Motor neuron (in vitro differentiated cells): Measurements from ENCODE around the gene FHDC1. TPM values are rescaled to one million over a fixed set of nuclear protein-coding genes. Genes with fewer than 3 reads are reported as not detected.

ENCODE experiments used
- ATAC-seq, 8 experiments: fragments of 200-7000 bp; cut with Tn5 transposase; replicated peaks in 6 of 8; 2 replicates each; pipeline ENCODE4 v1.8.0; 2021; ENCODE audit warnings: mild to moderate bottlenecking in 8 of 8, moderate library complexity in 8 of 8
- H3K27ac ChIP-seq, 2 donors: fragments of 250-450 bp; sonication (Bioruptor Pico); 2 replicates each; pipeline ENCODE4 v1.9.0; 2021; ENCODE audit warnings: antibody characterized with exemption in 2 of 2, mild to moderate bottlenecking in 2 of 2, moderate library complexity in 1 of 2
- H3K4me1 ChIP-seq, 2 donors: fragments of 250-450 bp; sonication (Bioruptor Pico); replicated peaks in 1 of 2; 2 replicates each; pipeline ENCODE4 v1.6.1; 2021; ENCODE audit warnings: antibody characterized with exemption in 2 of 2, mild to moderate bottlenecking in 2 of 2, moderate library complexity in 1 of 2
- H3K4me3 ChIP-seq, 5 donors: fragments of 250-450 bp; sonication (Bioruptor Pico); 2 replicates each; pipeline ENCODE4 v1.9.0; 2021; ENCODE audit warnings: antibody characterized with exemption in 5 of 5, mild to moderate bottlenecking in 5 of 5, moderate library complexity in 4 of 5
- WGBS, 10 experiments: fragments of 450-650 bp; shearing (Covaris generic); methylation state at CpG; one replicate each; pipeline ENCODE4 v1.0.0; 2022; 5-methylcytosine and 5-hydroxymethylcytosine counted together
- in situ Hi-C, 9 experiments: fragments of 400-800 bp; cut with MboI; loops; one replicate each; pipeline ENCODE4 v1.15.0; 2021; ENCODE audit warnings: low sequenced_read_pairs in 9 of 9, low pct_unique_long_range_greater_than_20kb in 2 of 9; ENCODE audit not compliant: unreplicated experiment in 9 of 9
- total RNA-seq, 8 experiments: library from RNA; unstranded; fragments of 300-600 nt; gene quantifications; 2 replicates each; pipeline versions ENCODE4 v1.2.3 to v1.2.4, GENCODE V29; 2022

Gene FHDC1
- total RNA-seq, 8 experiments from 2014 or later: 1.9 to 14.6 (median 8.5) TPM

DNA sequence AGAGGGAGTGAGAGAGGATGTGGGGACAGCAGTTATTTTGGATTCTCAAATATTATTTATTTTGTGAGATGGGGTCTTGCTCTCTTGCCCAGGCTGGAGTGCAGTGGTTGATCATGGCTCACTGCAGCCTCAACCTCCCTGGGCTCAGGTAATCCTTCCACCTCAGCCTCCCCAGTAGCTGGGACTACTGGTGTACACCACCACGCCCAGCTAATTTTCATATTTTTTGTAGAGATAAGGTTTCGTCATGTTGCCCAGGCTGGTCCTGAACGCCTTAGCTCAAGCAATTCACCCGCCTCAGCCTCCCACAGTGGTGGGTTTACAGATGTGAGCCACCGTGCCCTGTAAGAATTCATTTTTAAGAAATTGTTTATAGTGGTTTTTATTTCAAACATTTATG is 61.2 kb downstream of the FHDC1 start:
- Histone ChIP-seq H3K4me3 (no peak overlapping the region), H3K27ac (no peak overlapping the region), H3K4me1 (peaks cover 41 to 43% of the 10 kb centered on the region in 2 donors)
- ATAC-seq: no peak
- WGBS, 10 experiments: 71 to 100% (median 100%) methylated on average over 1 to 5 of the region's 5 CpGs; no CpG with 5 or more reads in 3 of the 10 experiments
- in situ Hi-C loops: no loop called here

DNA sequence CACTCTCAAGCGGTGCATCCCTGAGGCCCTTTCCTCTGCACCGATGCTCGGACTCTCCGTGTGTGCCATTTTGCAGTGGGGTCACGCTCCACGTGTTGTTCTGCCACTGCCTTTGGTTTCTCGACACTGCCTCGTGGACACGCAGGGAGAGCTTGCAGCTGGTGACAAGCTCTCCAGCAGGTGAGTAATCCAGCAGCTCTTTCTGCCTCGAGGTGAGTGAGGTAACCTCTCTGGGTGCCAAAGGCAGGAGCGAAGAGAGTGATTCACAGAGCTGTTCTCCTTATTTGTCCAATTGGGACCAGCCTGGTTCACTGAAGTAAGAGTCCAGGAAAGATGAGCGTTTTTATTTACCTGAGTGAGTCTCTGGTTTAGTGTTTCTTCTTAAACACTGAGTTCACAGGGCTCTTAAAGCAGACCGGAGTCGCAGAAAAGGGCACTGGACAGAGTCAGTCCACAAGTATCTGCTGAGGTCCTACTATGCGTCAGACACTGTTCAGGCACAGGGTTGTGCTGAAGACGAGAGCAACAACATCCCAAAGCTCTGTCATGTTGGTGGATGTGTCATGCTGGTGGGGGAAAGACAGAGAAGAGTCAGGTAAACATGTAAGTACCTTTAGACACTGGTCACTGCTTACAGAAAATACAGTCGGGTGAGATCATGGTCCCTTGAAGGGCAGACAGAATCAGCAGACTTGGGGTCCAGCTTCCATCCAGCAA is 61.8 kb downstream of the FHDC1 start:
- in situ Hi-C loops: no loop called here
- Histone ChIP-seq H3K4me3 (no peak overlapping the region), H3K4me1 (peaks cover 40 to 44% of the 10 kb centered on the region in 2 donors), H3K27ac (no peak overlapping the region)
- WGBS, 10 experiments: 60 to 100% (median 85%) methylated on average over 1 to 13 of the region's 17 CpGs; no CpG with 5 or more reads in 3 of the 10 experiments
- ATAC-seq: peak in 2 of 8 experiments; percentile 29 to 49

DNA sequence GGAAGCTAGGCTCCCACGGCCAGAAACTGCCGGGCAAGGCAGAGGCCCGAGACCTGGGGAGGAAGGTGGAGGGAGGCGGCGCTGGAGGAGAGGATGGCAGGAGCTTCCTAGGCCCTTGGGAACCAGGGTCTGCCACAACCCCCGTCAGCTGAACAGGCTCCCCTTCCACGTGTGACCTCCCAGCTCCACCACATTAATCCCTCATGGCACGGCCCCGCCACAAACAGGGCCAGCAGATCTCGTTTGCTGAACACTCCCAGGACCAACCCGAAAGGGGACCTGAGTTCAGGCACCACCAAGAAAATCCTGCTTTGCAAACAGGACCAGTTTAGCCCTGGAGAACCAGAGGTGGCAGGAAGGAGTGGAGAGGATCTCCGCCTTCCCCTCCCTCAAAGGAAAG is 62.7 kb downstream of the FHDC1 start:
- Histone ChIP-seq H3K4me1 (peaks cover 35 to 39% of the 10 kb centered on the region in 2 donors), H3K4me3 (no peak overlapping the region), H3K27ac (peak overlapping the region in 1 of 2 donors; percentile 32)
- WGBS, 10 experiments: 29 to 100% (median 73%) methylated on average over 1 to 10 of the region's 12 CpGs; no CpG with 5 or more reads in 5 of the 10 experiments
- in situ Hi-C loops: no loop called here
- no peak for ATAC-seq

DNA sequence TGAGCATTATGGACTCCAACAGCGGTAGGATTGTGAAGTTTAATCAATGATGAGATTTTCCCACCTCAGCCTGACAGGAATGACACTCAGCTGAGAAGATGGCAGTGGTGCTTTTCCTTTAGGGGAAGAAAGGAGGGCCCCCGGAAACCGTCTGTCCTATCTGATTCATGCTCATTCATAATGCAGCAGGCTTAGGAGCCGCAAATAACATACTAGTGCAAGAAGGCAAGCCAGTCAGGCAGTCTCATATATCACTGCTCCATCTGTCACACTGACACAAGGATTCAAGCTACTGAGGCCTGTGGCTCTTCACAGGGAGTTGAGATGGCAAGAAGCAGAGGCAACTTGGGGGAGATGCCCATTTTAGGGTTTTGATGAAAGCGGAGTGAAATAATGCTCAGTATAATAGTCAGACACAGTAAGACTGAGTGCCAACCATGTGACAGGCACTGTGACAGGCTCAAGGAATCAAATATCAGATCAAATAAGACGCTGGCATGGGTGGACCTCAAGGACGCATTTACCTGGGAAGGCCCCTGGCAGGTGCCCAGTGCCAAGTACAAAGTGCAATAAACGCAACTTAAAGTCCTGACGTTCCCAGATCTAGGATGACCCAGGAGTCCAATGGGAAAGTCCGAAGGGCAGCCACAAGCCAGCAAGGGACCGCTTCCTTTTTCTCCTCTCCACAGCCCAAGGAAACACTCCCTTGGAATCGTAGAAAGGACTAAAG is 63.4 kb downstream of the FHDC1 start:
- in situ Hi-C loops: no loop called here
- peaks cover 29 to 35% of the 10 kb centered on the region in 2 donors for H3K4me1 ChIP-seq
- no peak overlapping the region for H3K4me3 ChIP-seq
- ATAC-seq: peak in 5 of 8 experiments; percentile 81 to 98 (median 96)
- 0 to 93% (median 83%) methylated on average over 1 to 9 of the region's 12 CpGs; no CpG with 5 or more reads in 1 of the 10 experiments for WGBS, 10 experiments
- no peak overlapping the region for H3K27ac ChIP-seq

DNA sequence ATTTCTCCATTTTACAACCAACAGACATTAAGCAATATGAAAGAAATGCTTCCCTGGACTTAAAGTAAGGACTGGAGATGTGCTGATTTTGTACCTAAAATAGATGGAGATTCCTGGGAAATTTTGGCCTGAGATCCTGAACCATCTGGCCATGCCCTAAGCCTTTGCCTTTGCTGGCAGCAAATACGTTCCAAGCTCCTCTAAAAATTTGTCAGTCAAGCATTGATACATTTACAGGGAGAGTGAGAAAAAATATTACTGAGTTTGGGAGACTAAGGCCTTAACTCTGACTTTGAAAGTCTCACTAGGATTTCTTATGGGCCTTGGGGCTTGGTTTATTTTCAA is 63.9 kb downstream of the FHDC1 start:
- Histone ChIP-seq H3K27ac (no peak overlapping the region), H3K4me1 (peaks cover 29 to 35% of the 10 kb centered on the region in 2 donors), H3K4me3 (no peak overlapping the region)
- WGBS, 10 experiments: 63 to 100% (median 83%) methylated on average over 1 of the region's 1 CpG; no CpG with 5 or more reads in 6 of the 10 experiments
- no peak for ATAC-seq
- in situ Hi-C loops: no loop called here

DNA sequence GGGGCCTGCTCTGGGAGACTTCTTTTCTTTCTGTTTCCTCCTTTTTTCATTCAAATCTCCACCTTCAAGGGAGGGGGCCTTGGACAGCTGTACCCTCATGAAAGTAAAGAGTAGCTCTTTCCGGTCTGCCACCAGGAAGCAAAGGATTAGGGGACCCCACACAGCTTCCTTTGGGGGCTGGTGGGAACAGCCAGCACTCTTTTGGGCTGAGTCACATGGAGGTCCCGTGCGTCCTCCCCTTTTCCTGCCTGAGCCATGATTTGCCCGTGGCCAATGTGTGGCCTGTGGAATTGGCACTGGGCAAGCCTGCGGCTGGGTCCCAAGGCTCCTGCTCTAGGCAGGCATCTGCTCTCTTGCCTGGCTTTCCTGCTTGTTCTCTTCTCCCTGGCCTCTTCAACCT is 65.5 kb downstream of the FHDC1 start:
- WGBS, 10 experiments: 60 to 80% (median 67%) methylated on average over 2 to 5 of the region's 5 CpGs; no CpG with 5 or more reads in 7 of the 10 experiments
- H3K4me1 ChIP-seq: peaks cover 29 to 35% of the 10 kb centered on the region in 2 donors
- in situ Hi-C loops: no loop called here
- H3K27ac ChIP-seq: no peak overlapping the region
- ATAC-seq: no peak
- H3K4me3 ChIP-seq: no peak overlapping the region

DNA sequence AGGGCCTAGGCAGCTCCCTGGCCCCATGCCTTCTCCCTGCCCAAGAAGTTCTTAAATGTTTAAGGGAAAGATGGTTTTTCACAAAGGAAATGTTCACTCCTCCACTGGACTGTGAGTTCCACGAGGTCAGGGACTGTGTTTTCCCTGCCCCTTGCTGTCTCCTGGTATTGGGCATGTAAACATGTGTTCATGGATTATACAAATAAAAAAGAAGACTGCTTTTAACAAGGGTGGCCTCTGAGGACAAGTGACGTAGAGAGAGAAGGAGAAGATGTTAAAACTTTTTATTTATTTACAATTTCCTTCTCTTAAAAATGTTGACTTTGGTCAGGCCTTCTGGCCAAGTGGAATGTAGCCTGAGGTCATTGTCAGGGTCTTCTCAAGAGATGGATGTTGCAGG is 66.0 kb downstream of the FHDC1 start:
- Histone ChIP-seq H3K4me1 (peaks cover 29 to 32% of the 10 kb centered on the region in 2 donors), H3K4me3 (no peak overlapping the region), H3K27ac (no peak overlapping the region)
- 0 to 50% (median 13%) methylated on average over 1 to 2 of the region's 2 CpGs; no CpG with 5 or more reads in 1 of the 10 experiments for WGBS, 10 experiments
- ATAC-seq: no peak
- in situ Hi-C loops: no loop called here

DNA sequence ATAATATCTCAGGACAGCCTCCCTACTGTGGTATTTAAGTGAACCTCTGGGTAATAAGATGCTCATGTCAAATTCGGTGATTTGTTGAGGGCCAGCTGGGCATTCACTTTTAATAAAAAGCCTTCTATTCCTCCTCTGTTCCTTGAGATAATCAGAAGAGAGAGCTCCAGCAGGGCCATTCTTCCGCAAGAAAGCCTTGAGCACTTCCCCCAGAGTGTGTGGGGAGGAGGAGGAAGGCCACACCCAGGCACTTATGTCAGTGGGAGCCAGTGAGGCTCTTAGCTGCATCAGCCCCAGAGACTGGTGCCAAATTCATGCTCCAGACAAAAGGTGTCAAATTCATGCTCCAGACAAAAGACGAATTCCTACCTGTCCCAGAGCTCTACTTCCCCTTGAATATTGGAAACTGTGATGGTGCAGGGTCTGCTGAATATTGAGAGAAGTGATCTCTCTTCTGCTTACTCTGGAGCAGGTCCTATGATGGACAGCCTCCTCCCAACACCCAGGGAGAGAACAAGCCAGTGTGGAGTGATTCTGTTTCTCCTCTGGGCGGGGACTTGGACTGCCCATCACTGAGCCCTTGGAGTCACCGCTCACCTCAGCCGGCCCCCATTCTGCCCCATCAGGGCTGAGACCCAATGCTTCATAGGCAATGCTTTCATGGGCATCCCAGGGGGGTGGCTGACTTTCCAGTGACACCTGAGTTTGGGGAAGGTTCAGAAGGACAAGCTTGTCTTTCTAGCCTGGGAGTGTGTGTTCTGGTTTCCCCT is 68.1 kb downstream of the FHDC1 start:
- WGBS, 10 experiments: 0 to 100% (median 60%) methylated on average over 1 to 2 of the region's 6 CpGs; no CpG with 5 or more reads in 3 of the 10 experiments
- ATAC-seq: peak in 2 of 8 experiments; percentile 58 to 62
- peaks cover 20 to 25% of the 10 kb centered on the region in 2 donors for H3K4me1 ChIP-seq
- H3K4me3 ChIP-seq: no peak overlapping the region
- no peak overlapping the region for H3K27ac ChIP-seq
- in situ Hi-C loops: no loop called here

DNA sequence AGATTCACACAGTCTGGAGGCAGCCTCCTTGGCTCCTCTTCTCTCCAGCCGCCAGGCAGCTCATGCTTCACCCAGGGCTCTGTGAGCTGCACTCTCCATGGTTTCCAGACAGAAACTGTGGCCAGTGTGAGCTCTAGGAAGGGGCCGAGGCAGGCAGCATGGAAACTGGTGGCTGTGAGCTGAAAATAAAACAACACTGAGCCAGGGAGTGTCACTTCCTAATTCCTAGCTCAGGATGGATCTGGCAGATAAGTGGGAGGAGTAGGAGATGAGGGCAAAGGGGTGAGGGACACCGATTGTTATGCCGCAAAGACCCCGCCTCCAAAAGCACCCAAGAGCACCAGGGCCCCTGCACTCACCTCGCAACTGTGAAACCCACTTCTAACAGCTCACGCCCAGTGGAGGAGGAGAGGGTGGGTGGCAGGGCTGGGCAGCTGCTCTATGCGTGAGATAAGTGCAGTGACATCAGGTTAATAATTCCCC is 69.8 kb downstream of the FHDC1 start:
- H3K4me3 ChIP-seq: no peak overlapping the region
- in situ Hi-C loops: no loop called here
- WGBS, 10 experiments: 40 to 80% (median 70%) methylated on average over 1 to 6 of the region's 8 CpGs; no CpG with 5 or more reads in 7 of the 10 experiments
- peak in 7 of 8 experiments; percentile 31 to 73 (median 60) for ATAC-seq
- H3K27ac ChIP-seq: no peak overlapping the region
- H3K4me1 ChIP-seq: peaks cover 7 to 12% of the 10 kb centered on the region in 2 donors

DNA sequence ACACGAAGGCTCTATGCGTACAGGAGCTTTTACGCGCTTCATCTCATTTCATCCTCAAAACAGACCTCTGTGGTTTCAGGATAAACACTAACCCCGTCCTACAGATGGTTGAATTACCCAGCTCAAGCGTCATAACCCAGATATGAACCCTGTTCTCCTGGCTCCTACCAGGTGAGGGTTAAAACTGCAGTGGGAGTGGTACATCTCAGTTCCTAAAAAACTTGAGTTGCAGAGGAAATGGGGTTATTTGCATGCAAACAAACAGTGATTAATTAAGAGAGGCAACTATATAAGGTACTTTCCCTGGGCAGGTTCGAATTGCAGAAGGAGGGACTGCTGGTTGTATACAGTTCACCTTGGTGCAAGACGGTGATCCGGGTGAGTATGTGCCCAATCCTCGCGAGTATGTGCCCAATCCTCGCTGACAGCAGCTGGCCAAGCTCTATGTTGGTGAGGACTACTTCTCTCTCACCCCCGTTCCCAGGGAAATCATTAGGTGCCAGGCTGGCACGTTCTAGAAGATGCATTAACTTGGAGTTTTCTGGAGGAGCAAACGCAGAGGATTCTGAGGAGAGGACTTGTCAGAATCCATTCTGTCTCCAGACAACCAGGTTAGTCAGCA is 72.6 kb downstream of the FHDC1 start:
- no peak for ATAC-seq
- Histone ChIP-seq H3K4me3 (no peak overlapping the region), H3K27ac (no peak overlapping the region), H3K4me1 (no peaks in the 10 kb centered on the region)
- in situ Hi-C loops: no loop called here
- WGBS, 10 experiments: 49 to 100% (median 82%) methylated on average over 3 to 14 of the region's 15 CpGs; no CpG with 5 or more reads in 1 of the 10 experiments

DNA sequence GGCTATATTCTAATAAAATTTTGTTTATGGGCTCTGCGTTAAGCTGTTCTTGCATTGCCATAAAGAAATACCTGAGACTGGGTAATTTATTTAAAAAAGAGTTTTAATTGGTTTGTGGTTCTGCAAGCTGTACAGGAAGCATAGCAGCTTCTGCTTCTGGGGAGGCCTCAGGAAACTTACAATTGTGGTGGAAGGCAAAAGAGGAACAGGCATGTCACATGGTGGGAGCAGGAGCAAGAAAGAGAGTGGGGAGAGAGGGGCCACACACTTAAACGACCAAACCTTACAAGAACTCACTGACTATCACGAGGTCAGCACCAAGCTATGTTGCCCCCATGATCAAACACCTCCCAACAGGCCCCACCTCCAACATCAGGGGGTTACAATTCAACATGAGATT is 74.0 kb downstream of the FHDC1 start:
- ATAC-seq: no peak
- 14 to 100% (median 67%) methylated on average over 1 to 3 of the region's 3 CpGs; no CpG with 5 or more reads in 1 of the 10 experiments for WGBS, 10 experiments
- Histone ChIP-seq H3K27ac (no peak overlapping the region), H3K4me3 (no peak overlapping the region), H3K4me1 (peaks cover 0 to 1% of the 10 kb centered on the region in 2 donors)
- in situ Hi-C loops: no loop called here

DNA sequence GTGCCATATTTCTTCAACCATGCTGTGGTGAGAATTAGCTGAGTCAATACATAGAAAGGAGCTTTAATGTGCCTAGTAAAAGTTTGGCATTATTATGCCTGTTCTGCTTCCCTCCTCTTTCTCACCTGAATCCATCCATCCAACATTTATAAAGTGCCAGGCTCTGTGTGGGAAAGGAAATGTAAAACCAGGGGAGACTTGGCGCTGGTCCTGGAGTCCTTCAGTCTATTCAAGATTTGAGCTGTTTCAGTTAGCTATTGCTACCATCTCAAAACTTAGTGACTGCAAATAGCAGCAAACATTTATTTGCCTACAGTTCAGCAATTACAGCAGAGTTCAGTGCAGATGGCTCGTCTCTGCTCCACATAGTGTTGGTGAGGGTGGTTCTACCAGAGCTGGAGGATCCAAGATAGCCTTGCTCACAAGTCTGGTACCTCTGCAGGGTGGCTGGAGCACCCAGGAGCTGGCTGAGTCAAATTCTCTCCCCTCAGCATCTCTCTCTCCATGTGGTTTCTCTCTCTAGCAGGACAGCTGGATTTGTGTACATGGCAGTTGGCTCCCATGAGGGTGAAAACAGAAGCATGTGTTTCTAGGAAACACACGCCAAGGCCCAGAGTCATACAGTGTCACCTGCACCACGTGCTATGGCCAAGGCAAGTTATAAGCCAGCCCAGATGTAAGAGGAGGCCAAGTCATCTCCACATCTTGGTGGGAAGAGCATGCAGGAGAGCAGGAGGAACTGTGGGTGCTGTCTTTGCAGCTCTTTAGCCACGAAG is 77.3 kb downstream of the FHDC1 start:
- H3K4me1 ChIP-seq: peaks cover under 1 to 2% of the 10 kb centered on the region in 2 donors
- H3K4me3 ChIP-seq: no peak overlapping the region
- H3K27ac ChIP-seq: no peak overlapping the region
- WGBS, 10 experiments: 5 to 100% (median 57%) methylated on average over 1 to 4 of the region's 5 CpGs; no CpG with 5 or more reads in 3 of the 10 experiments
- in situ Hi-C loops: no loop called here
- ATAC-seq: peak in 3 of 8 experiments; percentile 30 to 74 (median 59)
